Prostate gland (tissue), 2 donors: ENCODE data around the gene CLDN19.

Source experiments
- POLR2A ChIP-seq: fragments of 450-650 bp; IDR thresholded peaks from one replicate; pipeline ENCODE4 v1.6.1; 2016; ENCODE audit warnings: antibody characterized with exemption, mild to moderate bottlenecking
- POLR2AphosphoS5 ChIP-seq: sonication (generic); formaldehyde crosslinking; IDR thresholded peaks from one replicate; pipeline ENCODE4 v1.6.1; 2017; ENCODE audit warnings: antibody characterized with exemption
- TF ChIP-seq, protein P1 (sequence below), 4 experiments: fragments of 200-600 bp in 2 of 4; fragments of 450-650 bp in 2 of 4; sonication (generic) in 2 of 4; IDR thresholded peaks; 1 replicate in 3 of 4; 2 replicates in 1 of 4; pipeline ENCODE4 v1.5.1; 2016 to 2019; ENCODE audit warnings: antibody characterized with exemption in 4 of 4, mild to moderate bottlenecking in 2 of 4, moderate library complexity in 2 of 4

DNA sequence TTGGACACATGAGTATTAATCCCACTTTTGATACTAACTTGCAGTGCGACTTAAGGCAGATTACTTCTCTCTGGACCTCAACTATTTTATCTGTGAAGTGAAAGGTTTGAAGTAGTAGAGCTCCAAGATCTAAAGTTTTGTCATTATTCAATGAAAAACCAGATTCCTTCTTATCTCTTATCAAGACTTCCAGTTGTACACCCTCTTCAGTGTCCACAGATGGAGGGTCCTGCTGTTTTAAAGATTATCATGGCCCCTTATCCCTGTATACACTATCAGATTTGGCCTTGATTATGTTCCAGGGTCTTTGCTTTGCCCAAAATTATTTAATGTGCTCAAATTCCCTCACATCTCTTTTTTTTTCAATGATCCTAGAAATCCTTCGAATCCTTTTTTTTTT lies 28.1 kb upstream of the CLDN19 start:
- TF ChIP-seq, protein P1, sequence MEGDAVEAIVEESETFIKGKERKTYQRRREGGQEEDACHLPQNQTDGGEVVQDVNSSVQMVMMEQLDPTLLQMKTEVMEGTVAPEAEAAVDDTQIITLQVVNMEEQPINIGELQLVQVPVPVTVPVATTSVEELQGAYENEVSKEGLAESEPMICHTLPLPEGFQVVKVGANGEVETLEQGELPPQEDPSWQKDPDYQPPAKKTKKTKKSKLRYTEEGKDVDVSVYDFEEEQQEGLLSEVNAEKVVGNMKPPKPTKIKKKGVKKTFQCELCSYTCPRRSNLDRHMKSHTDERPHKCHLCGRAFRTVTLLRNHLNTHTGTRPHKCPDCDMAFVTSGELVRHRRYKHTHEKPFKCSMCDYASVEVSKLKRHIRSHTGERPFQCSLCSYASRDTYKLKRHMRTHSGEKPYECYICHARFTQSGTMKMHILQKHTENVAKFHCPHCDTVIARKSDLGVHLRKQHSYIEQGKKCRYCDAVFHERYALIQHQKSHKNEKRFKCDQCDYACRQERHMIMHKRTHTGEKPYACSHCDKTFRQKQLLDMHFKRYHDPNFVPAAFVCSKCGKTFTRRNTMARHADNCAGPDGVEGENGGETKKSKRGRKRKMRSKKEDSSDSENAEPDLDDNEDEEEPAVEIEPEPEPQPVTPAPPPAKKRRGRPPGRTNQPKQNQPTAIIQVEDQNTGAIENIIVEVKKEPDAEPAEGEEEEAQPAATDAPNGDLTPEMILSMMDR (IDR thresholded peaks at IDR 0.05): no peak
- TF ChIP-seq POLR2A: no peak
- TF ChIP-seq POLR2AphosphoS5: no peak
